ENCODE measurements around the gene SUPT3H. TPM values are rescaled to one million over a fixed set of nuclear protein-coding genes. Genes with fewer than 3 reads are reported as not detected.

SUPT3H gene
- total and polyA plus RNA-seq, 7 experiments from 2014 or later = 8.0 to 16.0 (median 12.7) TPM

- ChIA-PET CTCF (no interaction called here), POLR2A (no interaction called here)
- no peak for DNase-seq
- Mint-ChIP-seq H3K36me3 (peaks cover 6 to 50% (median 30%) of the 10 kb centered on the region in 5 donors), H3K27me3 (no peaks in the 10 kb centered on the region), H3K27ac (peak overlapping the region in 3 of 9 donors; percentile 1 to 36 (median 4)), H3K9me3 (peaks cover 0 to 10% (median 1%) of the 10 kb centered on the region in 11 donors), H3K4me1 (peaks cover 0 to 4% (median 2%) of the 10 kb centered on the region in 7 donors), H3K4me3 (no peak overlapping the region)
- Histone ChIP-seq H3K4me3 (ENCODE audit: low read length) (no peak overlapping the region), H3K9me3 (ENCODE audit: control insufficient read depth in 2 of 3, low read length in 3 of 3) (no peaks in the 10 kb centered on the region), H3K36me3 (ENCODE audit: control insufficient read depth in 2 of 3, insufficient read depth in 3 of 3, low read length in 3 of 3) (peaks cover 0 to 6% (median 0%) of the 10 kb centered on the region in 3 experiments), H3K27ac (ENCODE audit: low read depth, low read length) (no peak overlapping the region), H3K27me3 (ENCODE audit: control insufficient read depth in 2 of 2, insufficient read depth in 2 of 2, low read length in 2 of 2) (no peaks in the 10 kb centered on the region), H3K4me1 (ENCODE audit: control insufficient read depth in 2 of 2, insufficient read depth in 2 of 2, low read length in 2 of 2) (no peaks in the 10 kb centered on the region)
- intact Hi-C loops (cut with micrococcal nuclease) = no loop called here
- ATAC-seq = no peak
Observed at GRCh38 chr6:44820759-44821158, 557.0 kb downstream of the SUPT3H start.

GRCh38 chr6:44820321-44820720 is 557.4 kb downstream of the SUPT3H start:
- H3K36me3 Mint-ChIP-seq = peaks cover 6 to 46% (median 30%) of the 10 kb centered on the region in 5 donors
- Histone ChIP-seq H3K27me3 (ENCODE audit: control insufficient read depth in 2 of 2, insufficient read depth in 2 of 2, low read length in 2 of 2) (no peaks in the 10 kb centered on the region), H3K36me3 (ENCODE audit: control insufficient read depth in 2 of 3, insufficient read depth in 3 of 3, low read length in 3 of 3) (peaks cover 0 to 1% (median 0%) of the 10 kb centered on the region in 3 experiments), H3K27ac (ENCODE audit: low read depth, low read length) (no peak overlapping the region), H3K4me3 (ENCODE audit: low read length) (no peak overlapping the region), H3K4me1 (ENCODE audit: control insufficient read depth in 2 of 2, insufficient read depth in 2 of 2, low read length in 2 of 2) (no peaks in the 10 kb centered on the region), H3K9me3 (ENCODE audit: control insufficient read depth in 2 of 3, low read length in 3 of 3) (no peaks in the 10 kb centered on the region)
- H3K27me3 Mint-ChIP-seq = no peaks in the 10 kb centered on the region
- peak overlapping the region in 2 of 9 donors; percentile 1 to 4 for H3K27ac Mint-ChIP-seq
- POLR2A ChIA-PET = interaction anchor here (0.8 kb wide), 1 partner anchor 22 kb away, joined by 3 read pairs; no protein-coding TSS in a partner anchor
- peaks cover 0 to 4% (median 2%) of the 10 kb centered on the region in 7 donors for H3K4me1 Mint-ChIP-seq
- DNase-seq (no peak), ATAC-seq (peak; percentile 76)
- intact Hi-C loops (cut with micrococcal nuclease) = no loop called here
- H3K4me3 Mint-ChIP-seq = no peak overlapping the region
- CTCF ChIA-PET = no interaction called here
- peaks cover 0 to 10% (median 1%) of the 10 kb centered on the region in 11 donors for H3K9me3 Mint-ChIP-seq

DNA sequence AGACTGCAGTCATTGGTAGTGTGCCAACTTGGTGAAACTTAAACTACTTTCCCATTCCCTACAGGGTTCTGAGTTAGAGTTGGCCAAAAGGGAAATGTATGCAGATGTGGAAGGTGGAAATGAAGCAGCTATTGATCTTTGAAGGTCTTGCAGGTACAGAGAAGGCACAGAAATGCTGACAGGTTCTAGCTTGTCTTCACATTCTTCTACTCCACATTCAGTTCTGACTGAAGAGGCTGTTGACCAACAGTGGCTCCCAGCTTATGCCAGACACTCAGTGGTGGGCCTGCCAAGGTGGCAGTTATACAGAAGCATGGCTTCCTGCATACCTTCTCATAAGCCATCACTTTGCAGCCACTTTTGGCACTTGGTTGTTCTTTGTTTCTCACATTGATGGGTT is 566.3 kb downstream of the SUPT3H start:
- Mint-ChIP-seq H3K4me1 (peaks cover 15 to 33% (median 30%) of the 10 kb centered on the region in 7 donors), H3K27ac (peak overlapping the region in 1 of 9 donors; percentile 3), H3K27me3 (no peaks in the 10 kb centered on the region), H3K9me3 (peaks cover 0 to 6% (median 0%) of the 10 kb centered on the region in 11 donors), H3K4me3 (peak overlapping the region in 1 of 10 donors; percentile 11), H3K36me3 (peaks cover 0 to 36% (median 22%) of the 10 kb centered on the region in 5 donors)
- ATAC-seq = no peak
- H3K27me3 ChIP-seq (ENCODE audit: control insufficient read depth in 2 of 2, insufficient read depth in 2 of 2, low read length in 2 of 2) = no peaks in the 10 kb centered on the region
- H3K9me3 ChIP-seq (ENCODE audit: control insufficient read depth in 2 of 3, low read length in 3 of 3) = no peaks in the 10 kb centered on the region
- POLR2A ChIA-PET = interaction anchor here (0.6 kb wide), 1 partner anchor 150 kb away, joined by 3 read pairs; no protein-coding TSS in a partner anchor
- H3K27ac ChIP-seq (ENCODE audit: low read depth, low read length) = no peak overlapping the region
- H3K4me1 ChIP-seq (ENCODE audit: control insufficient read depth in 2 of 2, insufficient read depth in 2 of 2, low read length in 2 of 2) = peaks cover 0 to 22% of the 10 kb centered on the region in 2 donors
- H3K36me3 ChIP-seq (ENCODE audit: control insufficient read depth in 2 of 3, insufficient read depth in 3 of 3, low read length in 3 of 3) = no peaks in the 10 kb centered on the region
- CTCF ChIA-PET = no interaction called here
- no peak for DNase-seq
- intact Hi-C loops (cut with micrococcal nuclease) = no loop called here
- H3K4me3 ChIP-seq (ENCODE audit: low read length) = no peak overlapping the region

GRCh38 chr6:44809258-44809657 is 568.5 kb downstream of the SUPT3H start:
- H3K4me3 Mint-ChIP-seq = peak overlapping the region in 1 of 10 donors; percentile 38
- no peaks in the 10 kb centered on the region for H3K36me3 ChIP-seq (ENCODE audit: control insufficient read depth in 2 of 3, insufficient read depth in 3 of 3, low read length in 3 of 3)
- intact Hi-C loops (cut with micrococcal nuclease) = no loop called here
- DNase-seq (no peak), ATAC-seq (no peak)
- POLR2A ChIA-PET = no interaction called here
- peaks cover 15 to 33% (median 30%) of the 10 kb centered on the region in 7 donors for H3K4me1 Mint-ChIP-seq
- peaks cover 0 to 5% (median 0%) of the 10 kb centered on the region in 11 donors for H3K9me3 Mint-ChIP-seq
- no peak overlapping the region for H3K4me3 ChIP-seq (ENCODE audit: low read length)
- peaks cover 0 to 32% (median 26%) of the 10 kb centered on the region in 5 donors for H3K36me3 Mint-ChIP-seq
- no peaks in the 10 kb centered on the region for H3K27me3 ChIP-seq (ENCODE audit: control insufficient read depth in 2 of 2, insufficient read depth in 2 of 2, low read length in 2 of 2)
- no peaks in the 10 kb centered on the region for H3K9me3 ChIP-seq (ENCODE audit: control insufficient read depth in 2 of 3, low read length in 3 of 3)
- CTCF ChIA-PET = interaction anchor here (0.6 kb wide), 1 partner anchor 16 kb away, joined by 3 read pairs; no protein-coding TSS in a partner anchor
- peak overlapping the region in 2 of 9 donors; percentile 5 to 28 for H3K27ac Mint-ChIP-seq
- H3K27ac ChIP-seq (ENCODE audit: low read depth, low read length) = no peak overlapping the region
- H3K4me1 ChIP-seq (ENCODE audit: control insufficient read depth in 2 of 2, insufficient read depth in 2 of 2, low read length in 2 of 2) = peaks cover 0 to 22% of the 10 kb centered on the region in 2 donors
- no peaks in the 10 kb centered on the region for H3K27me3 Mint-ChIP-seq

DNA sequence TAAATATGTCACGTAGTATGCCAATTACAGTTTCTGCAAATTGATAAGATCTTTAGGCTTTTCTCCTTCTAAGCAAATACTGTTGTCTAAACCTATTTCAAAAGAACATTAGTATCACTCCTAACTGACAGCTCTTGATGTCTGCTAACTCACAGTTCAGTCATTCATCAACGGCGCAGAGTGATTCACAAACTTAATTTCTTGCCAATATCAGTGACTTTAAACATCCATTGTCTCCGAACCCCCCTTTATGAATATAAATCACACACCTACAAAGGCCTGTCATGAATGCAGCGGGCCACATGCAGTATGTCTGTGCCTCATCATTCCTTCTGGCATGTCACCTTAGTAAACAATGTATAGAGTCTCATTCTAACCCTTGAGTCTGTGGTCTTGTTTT is 569.6 kb downstream of the SUPT3H start:
- Mint-ChIP-seq H3K36me3 (peaks cover 0 to 24% (median 23%) of the 10 kb centered on the region in 5 donors), H3K9me3 (peaks cover 0 to 5% (median 0%) of the 10 kb centered on the region in 11 donors), H3K27me3 (no peaks in the 10 kb centered on the region), H3K27ac (peak overlapping the region in 1 of 9 donors; percentile 0), H3K4me1 (peaks cover 15 to 33% (median 30%) of the 10 kb centered on the region in 7 donors), H3K4me3 (no peak overlapping the region)
- Histone ChIP-seq H3K4me3 (ENCODE audit: low read length) (no peak overlapping the region), H3K27ac (ENCODE audit: low read depth, low read length) (no peak overlapping the region), H3K4me1 (ENCODE audit: control insufficient read depth in 2 of 2, insufficient read depth in 2 of 2, low read length in 2 of 2) (peaks cover 0 to 22% of the 10 kb centered on the region in 2 donors), H3K27me3 (ENCODE audit: control insufficient read depth in 2 of 2, insufficient read depth in 2 of 2, low read length in 2 of 2) (no peaks in the 10 kb centered on the region), H3K36me3 (ENCODE audit: control insufficient read depth in 2 of 3, insufficient read depth in 3 of 3, low read length in 3 of 3) (no peaks in the 10 kb centered on the region), H3K9me3 (ENCODE audit: control insufficient read depth in 2 of 3, low read length in 3 of 3) (no peaks in the 10 kb centered on the region)
- ChIA-PET POLR2A (no interaction called here), CTCF (no interaction called here)
- ATAC-seq (no peak), DNase-seq (no peak)
- intact Hi-C loops (cut with micrococcal nuclease) = no loop called here

DNA sequence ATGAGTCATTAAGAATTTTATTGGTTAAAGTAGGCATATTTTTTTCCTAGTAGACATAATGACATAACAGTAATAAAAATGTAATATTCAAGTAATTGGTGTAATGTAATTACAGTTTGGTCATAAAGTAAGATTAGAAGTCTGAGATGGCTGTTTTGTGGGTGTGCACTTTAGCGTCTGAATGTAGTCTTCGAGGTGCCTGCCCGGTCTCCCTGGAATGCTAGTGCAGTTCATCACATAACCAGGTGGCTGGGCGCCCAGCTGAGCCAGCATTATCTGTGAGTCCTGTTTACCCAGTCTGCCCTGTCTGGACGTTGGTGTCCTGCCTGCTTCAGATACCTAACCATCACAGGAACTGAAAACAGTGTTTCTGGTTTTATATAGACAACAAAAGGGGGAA is 571.1 kb downstream of the SUPT3H start:
- Histone ChIP-seq H3K9me3 (ENCODE audit: control insufficient read depth in 2 of 3, low read length in 3 of 3) (no peaks in the 10 kb centered on the region), H3K27me3 (ENCODE audit: control insufficient read depth in 2 of 2, insufficient read depth in 2 of 2, low read length in 2 of 2) (no peaks in the 10 kb centered on the region), H3K4me3 (ENCODE audit: low read length) (no peak overlapping the region), H3K4me1 (ENCODE audit: control insufficient read depth in 2 of 2, insufficient read depth in 2 of 2, low read length in 2 of 2) (peaks cover 0 to 20% of the 10 kb centered on the region in 2 donors), H3K27ac (ENCODE audit: low read depth, low read length) (no peak overlapping the region), H3K36me3 (ENCODE audit: control insufficient read depth in 2 of 3, insufficient read depth in 3 of 3, low read length in 3 of 3) (no peaks in the 10 kb centered on the region)
- CTCF ChIA-PET = no interaction called here
- Mint-ChIP-seq H3K9me3 (peaks cover 0 to 3% (median 0%) of the 10 kb centered on the region in 11 donors), H3K36me3 (peaks cover 0 to 18% (median 13%) of the 10 kb centered on the region in 5 donors), H3K27ac (no peak overlapping the region), H3K4me1 (peaks cover 13 to 24% (median 22%) of the 10 kb centered on the region in 7 donors), H3K27me3 (no peaks in the 10 kb centered on the region), H3K4me3 (no peak overlapping the region)
- intact Hi-C loops (cut with micrococcal nuclease) = no loop called here
- DNase-seq (no peak), ATAC-seq (no peak)
- POLR2A ChIA-PET = interaction anchor here (1.0 to 1.1 kb wide), 2 partner anchors 8 to 22 kb away, joined by 3 read pairs; no protein-coding TSS in a partner anchor

Measured in naive thymus-derived CD4-positive, alpha-beta T cell (primary cell).